IMR-90 (cell line): ENCODE measurements around the gene MB. TPM values are rescaled to one million over a fixed set of nuclear protein-coding genes. Genes with fewer than 3 reads are reported as not detected.

Experiments used
- ATAC-seq: fragments of 200-7000 bp; cut with Tn5 transposase; 2 replicates; pipeline ENCODE4 v1.9.1; 2020; ENCODE audit warnings: low read depth, mild to moderate bottlenecking, moderate library complexity
- BruUV-seq: library from RNA; stranded (reverse); fragments of 400-500 nt; replicated peaks from 2 replicates; lab custom pipeline; 2021; lab: Mats Ljungman, UMichigan
- CTCF ChIA-PET: fragments of 300-600 bp; formaldehyde crosslinking; extraction: SDS; loops from one replicate; lab custom pipeline; 2021; ENCODE audit warnings: antibody characterized with exemption; lab: Yijun Ruan, JAX
- POLR2A ChIA-PET: fragments of 300-600 bp; sonication (Branson Sonifier 250); formaldehyde crosslinking; loops from one replicate; lab custom pipeline; 2022; ENCODE audit warnings: antibody characterized with exemption; ENCODE audit not compliant: unreplicated experiment; lab: Charles Lee
- DNase-seq: peaks from one replicate; pipeline ENCODE4 v3.0.0; 2013
- H2AFZ ChIP-seq: replicated peaks from 2 replicates; pipeline ENCODE3; 2013; ENCODE audit warnings: low read length, mild to moderate bottlenecking; ENCODE audit not compliant: poor library complexity
- H2AK5ac ChIP-seq: 2 replicates; pipeline ENCODE4 v1.6.1; 2013; ENCODE audit warnings: low read depth, low read length, inconsistent platforms
- H2AK9ac ChIP-seq: replicated peaks from 2 replicates; pipeline ENCODE3; 2013; ENCODE audit warnings: mild to moderate bottlenecking, low read depth, low read length, moderate library complexity; ENCODE audit not compliant: poor library complexity
- H2BK120ac ChIP-seq: 2 replicates; pipeline ENCODE4 v1.6.1; 2013; ENCODE audit warnings: low read depth, low read length, inconsistent platforms
- H2BK15ac ChIP-seq: 3 replicates; pipeline ENCODE4 v1.6.1; 2013; ENCODE audit warnings: low read depth, low read length, inconsistent platforms
- H2BK20ac ChIP-seq: 2 replicates; pipeline ENCODE4 v1.6.1; 2013; ENCODE audit warnings: low read depth, mild to moderate bottlenecking, inconsistent platforms, low read length, moderate library complexity
- H2BK5ac ChIP-seq: 2 replicates; pipeline ENCODE4 v1.6.1; 2013; ENCODE audit warnings: mild to moderate bottlenecking, low read depth, low read length, inconsistent platforms; ENCODE audit not compliant: poor library complexity, severe bottlenecking
- H3K14ac ChIP-seq: replicated peaks from 2 replicates; pipeline ENCODE4 v1.6.1; 2013; ENCODE audit warnings: low read depth, low read length, inconsistent platforms
- H3K18ac ChIP-seq: 2 replicates; pipeline ENCODE4 v1.6.1; 2013; ENCODE audit warnings: low read depth, low read length, control low read depth
- H3K23ac ChIP-seq: 2 replicates; pipeline ENCODE4 v1.6.1; 2013; ENCODE audit warnings: low read depth, low read length, inconsistent platforms
- H3K27ac ChIP-seq: 2 replicates; pipeline ENCODE4 v1.5.1; 2013; ENCODE audit warnings: mild to moderate bottlenecking, control low read depth, low read length; ENCODE audit not compliant: insufficient read depth
- H3K27me3 ChIP-seq: 2 replicates; pipeline ENCODE4 v1.6.1; 2013; ENCODE audit warnings: low read length; ENCODE audit not compliant: control insufficient read depth, insufficient read depth
- H3K36me3 ChIP-seq: 2 replicates; pipeline ENCODE4 v1.6.1; 2013; ENCODE audit warnings: low read length, mixed read lengths; ENCODE audit not compliant: control insufficient read depth, insufficient read depth
- H3K4ac ChIP-seq: 2 replicates; pipeline ENCODE4 v1.6.1; 2013; ENCODE audit warnings: low read depth, low read length, inconsistent platforms
- H3K4me1 ChIP-seq: 2 replicates; pipeline ENCODE4 v1.6.1; 2013; ENCODE audit warnings: low read length, mixed read lengths; ENCODE audit not compliant: control insufficient read depth, insufficient read depth
- H3K4me2 ChIP-seq: 2 replicates; pipeline ENCODE4 v1.6.1; 2013; ENCODE audit warnings: low read depth, mild to moderate bottlenecking, control low read depth, low read length, moderate library complexity
- H3K4me3 ChIP-seq: 2 replicates; pipeline ENCODE4 v1.5.1; 2013; ENCODE audit warnings: low read depth, mild to moderate bottlenecking, control low read depth, low read length, moderate library complexity; ENCODE audit not compliant: insufficient read depth
- H3K56ac ChIP-seq: 2 replicates; pipeline ENCODE4 v1.6.1; 2013; ENCODE audit warnings: low read length, inconsistent platforms; ENCODE audit not compliant: insufficient read depth; ENCODE audit errors: extremely low read depth
- H3K79me1 ChIP-seq, 2 experiments: 2 replicates each; pipeline ENCODE4 v1.6.1; 2013; ENCODE audit warnings: low read length in 2 of 2, inconsistent platforms in 1 of 2, low read depth in 1 of 2
- H3K9ac ChIP-seq: 2 replicates; pipeline ENCODE4 v1.6.1; 2013; ENCODE audit warnings: low read depth, low read length, control low read depth
- H3K9me1 ChIP-seq: 2 replicates; pipeline ENCODE4 v1.6.1; 2013; ENCODE audit warnings: low read length, inconsistent platforms; ENCODE audit not compliant: insufficient read depth
- H3K9me3 ChIP-seq: 2 replicates; pipeline ENCODE4 v1.6.1; 2013; ENCODE audit warnings: low read length; ENCODE audit not compliant: control insufficient read depth, insufficient read depth
- H4K20me1 ChIP-seq: 2 replicates; pipeline ENCODE4 v1.6.1; 2013; ENCODE audit warnings: low read length, inconsistent platforms; ENCODE audit not compliant: insufficient read depth
- H4K5ac ChIP-seq: 2 replicates; pipeline ENCODE4 v1.6.1; 2013; ENCODE audit warnings: mild to moderate bottlenecking, low read depth, low read length, control low read depth
- H4K8ac ChIP-seq, 2 experiments: 2 replicates each; pipeline ENCODE4 v1.6.1; 2013; ENCODE audit warnings: low read depth in 2 of 2, low read length in 2 of 2, control low read depth in 1 of 2, inconsistent platforms in 1 of 2
- H4K91ac ChIP-seq: 2 replicates; pipeline ENCODE4 v1.6.1; 2013; ENCODE audit warnings: low read depth, low read length, inconsistent platforms; ENCODE audit not compliant: insufficient read depth
- CEBPB ChIP-seq: IDR thresholded peaks from 2 replicates; pipeline ENCODE4 v1.6.1; 2012; ENCODE audit warnings: low read depth, low read length, improper control_type of control experiment
- CHD1 ChIP-seq: IDR thresholded peaks from 2 replicates; pipeline ENCODE4 v1.6.1; 2012; ENCODE audit warnings: low read depth, low read length, improper control_type of control experiment
- CTCF ChIP-seq: conservative IDR thresholded peaks from 2 replicates; pipeline ENCODE4 v1.5.1; 2012; ENCODE audit warnings: mild to moderate bottlenecking, low read depth, low read length, improper control_type of control experiment
- FOS ChIP-seq: fragments of 150-350 bp; IDR thresholded peaks from 2 replicates; pipeline ENCODE4 v1.6.1; 2016; ENCODE audit warnings: low read depth, low read length
- MAFK ChIP-seq: IDR thresholded peaks from 2 replicates; pipeline ENCODE4 v1.6.1; 2012; ENCODE audit warnings: low read depth, low read length, improper control_type of control experiment
- MAZ ChIP-seq: IDR thresholded peaks from 2 replicates; pipeline ENCODE4 v1.6.1; 2012; ENCODE audit warnings: low read depth, mild to moderate bottlenecking, low read length, improper control_type of control experiment, moderate library complexity, borderline replicate concordance
- MXI1 ChIP-seq: IDR thresholded peaks from 2 replicates; pipeline ENCODE4 v1.6.1; 2012; ENCODE audit warnings: low read depth, mild to moderate bottlenecking, low read length, moderate library complexity, borderline replicate concordance
- NFE2L2 ChIP-seq: fragments of 150-350 bp; IDR thresholded peaks from 2 replicates; pipeline ENCODE4 v1.6.1; 2016; ENCODE audit warnings: low read depth, mild to moderate bottlenecking, low read length
- POLR2A ChIP-seq: IDR thresholded peaks from 2 replicates; pipeline ENCODE4 v1.6.1; 2012; ENCODE audit warnings: mild to moderate bottlenecking, low read depth, low read length
- RAD21 ChIP-seq: IDR thresholded peaks from 2 replicates; pipeline ENCODE4 v1.6.1; 2012; ENCODE audit warnings: low read length, improper control_type of control experiment
- RCOR1 ChIP-seq: IDR thresholded peaks from 2 replicates; pipeline ENCODE4 v1.6.1; 2012; ENCODE audit warnings: mild to moderate bottlenecking, low read length, improper control_type of control experiment; ENCODE audit not compliant: insufficient replicate concordance
- RFX5 ChIP-seq: IDR thresholded peaks from 2 replicates; pipeline ENCODE4 v1.8.0; 2012; ENCODE audit warnings: low read depth, mild to moderate bottlenecking, low read length, moderate library complexity
- SMC3 ChIP-seq: fragments of 150-350 bp; IDR thresholded peaks from 2 replicates; pipeline ENCODE4 v1.6.1; 2016; ENCODE audit warnings: low read depth, mild to moderate bottlenecking, antibody characterized with exemption, low read length, moderate library complexity
- USF2 ChIP-seq: fragments of 150-350 bp; IDR thresholded peaks from 2 replicates; pipeline ENCODE4 v1.6.1; 2017; ENCODE audit warnings: mild to moderate bottlenecking, antibody characterized with exemption, low read length, low read depth
- WGBS, 2 experiments: methylation state at CpG; one replicate each; pipeline versions ENCODE4 v1.1.5 to v1.1.7; 2013; ENCODE audit warnings: missing lambda C conversion rate in 2 of 2; ENCODE audit not compliant: insufficient read length in 1 of 2; ENCODE audit errors: extremely low coverage in 2 of 2; 5-methylcytosine and 5-hydroxymethylcytosine counted together
- dilution Hi-C: fragments of 300-500 bp; cut with HindIII; formaldehyde crosslinking; loops from one replicate; pipeline ENCODE4 v1.14.3; 2018; ENCODE audit warnings: low sequenced_read_pairs; ENCODE audit not compliant: unreplicated experiment
- in situ Hi-C: fragments of 300-500 bp; cut with MboI; formaldehyde crosslinking; loops from 3 replicates; pipeline ENCODE4 v1.14.3; 2019; ENCODE audit warnings: low sequenced_read_pairs, inconsistent platforms, mixed read lengths
- intact Hi-C: fragments of 100-400 bp; cut with micrococcal nuclease; formaldehyde crosslinking; loops from 2 replicates; pipeline ENCODE4 v1.10.0; 2022
- polyA plus RNA-seq, 3 experiments: library from polyadenylated mRNA; depleted of rRNA; stranded (reverse); fragments of >200 nt; gene quantifications; 2 replicates each; pipeline ENCODE4 v1.2.3, GENCODE V29; 2012; ENCODE audit warnings: low replicate concordance in 1 of 3
- total RNA-seq: library from RNA; depleted of rRNA; stranded (reverse); fragments of >200 nt; gene quantifications from 2 replicates; pipeline ENCODE4 v1.2.3, GENCODE V29; 2012
- TF ChIP-seq, protein P1 (sequence below): fragments of 150-350 bp; IDR thresholded peaks from 2 replicates; pipeline ENCODE4 v1.6.1; 2016; ENCODE audit warnings: low read depth, mild to moderate bottlenecking, low read length, moderate library complexity, borderline replicate concordance

The MB gene
- total and polyA plus RNA-seq, 2 of the 4 experiments (the other 2 are of a cell fraction) = not detected

DNA sequence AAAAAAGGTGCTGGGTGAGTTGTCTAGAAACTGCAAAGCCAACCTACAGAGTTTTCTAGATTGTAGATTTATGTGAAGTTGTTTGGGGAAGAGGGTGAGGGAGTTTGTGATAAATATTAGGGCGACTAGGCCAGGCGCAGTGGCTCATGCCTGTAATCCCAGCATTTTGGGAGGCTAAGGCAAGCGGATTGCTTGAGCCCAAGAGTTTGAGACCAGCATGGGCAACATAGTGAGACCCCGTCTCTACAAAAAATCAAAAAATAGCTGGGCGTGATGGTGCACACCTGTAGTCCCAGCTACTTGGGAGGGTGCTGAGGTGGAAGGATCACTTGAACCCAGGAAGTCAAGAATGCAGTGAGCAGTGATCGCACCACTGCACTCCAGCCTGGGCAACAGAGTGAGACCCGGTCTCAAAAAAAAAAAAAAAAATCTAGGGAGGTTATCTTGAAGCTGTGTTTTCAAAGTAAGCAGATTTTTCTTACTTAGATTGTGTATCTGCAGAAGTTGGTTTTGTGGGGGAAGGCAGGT lies 32.0 kb upstream of the MB start:
- in situ Hi-C loops (no loop called here), intact Hi-C loops (loop anchor here (5.0 kb wide), 2 partner anchors 93 to 188 kb away; no protein-coding TSS in a partner anchor)
- BruUV-seq = no TSS peak
- TF ChIP-seq MAZ (no peak), RAD21 (no peak), NFE2L2 (no peak), CHD1 (no peak), FOS (no peak), RFX5 (no peak), POLR2A (no peak), RCOR1 (no peak), SMC3 (no peak), MXI1 (no peak), MAFK (no peak), CTCF (no peak), CEBPB (no peak), USF2 (no peak)
- TF ChIP-seq, protein P1, sequence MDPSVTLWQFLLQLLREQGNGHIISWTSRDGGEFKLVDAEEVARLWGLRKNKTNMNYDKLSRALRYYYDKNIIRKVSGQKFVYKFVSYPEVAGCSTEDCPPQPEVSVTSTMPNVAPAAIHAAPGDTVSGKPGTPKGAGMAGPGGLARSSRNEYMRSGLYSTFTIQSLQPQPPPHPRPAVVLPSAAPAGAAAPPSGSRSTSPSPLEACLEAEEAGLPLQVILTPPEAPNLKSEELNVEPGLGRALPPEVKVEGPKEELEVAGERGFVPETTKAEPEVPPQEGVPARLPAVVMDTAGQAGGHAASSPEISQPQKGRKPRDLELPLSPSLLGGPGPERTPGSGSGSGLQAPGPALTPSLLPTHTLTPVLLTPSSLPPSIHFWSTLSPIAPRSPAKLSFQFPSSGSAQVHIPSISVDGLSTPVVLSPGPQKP = no peak

More for the DNA sequence above, 32.0 kb upstream of the MB start:
- Histone ChIP-seq H3K4ac (peak overlapping the region; percentile 96), H4K8ac (peak overlapping the region; percentile 85 to 94; a peak in 3 of 4 replicates), H2BK20ac (peak overlapping the region; percentile 58), H3K23ac (peak overlapping the region; percentile 98), H3K18ac (peak overlapping the region; percentile 94), H3K27ac (peak overlapping the region; percentile 95; the same call in 1 of the 2 replicates), H3K9me3 (peaks cover 3% of the 10 kb centered on the region; the same call in 1 of the 2 replicates), H2AFZ (peak overlapping the region; percentile 88), H3K36me3 (peaks cover 5% of the 10 kb centered on the region; the same call in 1 of the 2 replicates), H3K27me3 (no peaks in the 10 kb centered on the region), H3K9me1 (peaks cover 7% of the 10 kb centered on the region), H3K14ac (peak overlapping the region; percentile 92), H3K56ac (peak overlapping the region; percentile 94), H3K4me3 (peak overlapping the region; percentile 73), H3K9ac (peak overlapping the region; percentile 95), H4K91ac (peak overlapping the region; percentile 95), H3K4me2 (peak overlapping the region; percentile 95), H4K5ac (peak overlapping the region; percentile 69), H3K79me1 (peaks cover 8 to 33% of the 10 kb centered on the region in 2 experiments), H4K20me1 (no peaks in the 10 kb centered on the region), H2AK5ac (peak overlapping the region; percentile 36; the same call in 1 of the 2 replicates), H2BK15ac (peak overlapping the region; percentile 79; the same call in 2 of the 3 replicates), H3K4me1 (peaks cover 10% of the 10 kb centered on the region), H2BK120ac (peak overlapping the region; percentile 91), H2AK9ac (peak overlapping the region; percentile 93), H2BK5ac (peak overlapping the region; percentile 87)
- dilution Hi-C loops = no loop called here
- DNase-seq (no peak), ATAC-seq (no peak)
- ChIA-PET CTCF (no interaction called here), POLR2A (interaction anchor here (0.6 kb wide), 1 partner anchor 191 kb away, joined by 3 read pairs; no protein-coding TSS in a partner anchor)
- 83 to 100% methylated on average over 1 to 4 of the region's 7 CpGs for WGBS, 2 experiments
